ENCODE measurements around the gene APLF. TPM values are rescaled to one million over a fixed set of nuclear protein-coding genes. Genes with fewer than 3 reads are reported as not detected.

The APLF gene
- total RNA-seq, 1 donor from 2014 or later, result 14.4 TPM

- ATAC-seq (no peak), DNase-seq (ENCODE audit: low spot score) (no peak)
- intact Hi-C loops (cut with DNase I), result no loop called here
Measured at GRCh38 chr2:68604077-68604476, 136.7 kb downstream of the APLF start.

- intact Hi-C loops (cut with DNase I), result no loop called here
- ATAC-seq (no peak), DNase-seq (ENCODE audit: low spot score) (no peak)
Measured at GRCh38 chr2:68605939-68606338, 138.6 kb downstream of the APLF start.

- no peak for ATAC-seq
- intact Hi-C loops (cut with DNase I), result no loop called here
- no peak for DNase-seq (ENCODE audit: low spot score)
Measured at GRCh38 chr2:68606759-68607158, 139.4 kb downstream of the APLF start.

- DNase-seq (ENCODE audit: low spot score) (no peak), ATAC-seq (no peak)
- intact Hi-C loops (cut with DNase I), result no loop called here
Measured at GRCh38 chr2:68607837-68608236, 140.5 kb downstream of the APLF start.

GRCh38 chr2:68612765-68613519 lies 145.6 kb downstream of the APLF start:
- intact Hi-C loops (cut with DNase I), result no loop called here
- no peak for DNase-seq (ENCODE audit: low spot score)
- no peak for ATAC-seq

GRCh38 chr2:68620772-68621171 lies 153.4 kb downstream of the APLF start:
- ATAC-seq (no peak), DNase-seq (ENCODE audit: low spot score) (no peak)
- intact Hi-C loops (cut with DNase I), result no loop called here

GRCh38 chr2:68623820-68624219 lies 156.4 kb downstream of the APLF start:
- ATAC-seq (no peak), DNase-seq (ENCODE audit: low spot score) (no peak)
- intact Hi-C loops (cut with DNase I), result no loop called here

- DNase-seq (ENCODE audit: low spot score) (no peak), ATAC-seq (no peak)
- intact Hi-C loops (cut with DNase I), result no loop called here
Measured at GRCh38 chr2:68627615-68628014, 160.2 kb downstream of the APLF start.

Other genes with a start within 250 kb of the APLF start
- 64.0 TPM for gene PPP3R1, start 215.1 kb upstream of the APLF start, total RNA-seq
- 41.7 TPM for gene CNRIP1, start 147.6 kb upstream of the APLF start, total RNA-seq
- 21.0 TPM for gene PLEK, start 102.3 kb upstream of the APLF start, total RNA-seq
- gene FBXO48, start 291 bp upstream of the APLF start, total RNA-seq, result 2.1 TPM
- gene PROKR1, start 176.0 kb downstream of the APLF start, total RNA-seq, result 0.18 TPM

All from sciatic nerve (tissue), 2 donors.